Measurements from ENCODE around the gene IL21R.

The IL21R gene

GRCh38 chr16:27362570-27363245 lies 39.3 kb upstream of the IL21R start:
- no peak for TF ChIP-seq CTCF (IDR thresholded peaks at IDR 0.05)
- DNase-seq (ENCODE audit: low spot score), result no peak
- no peak overlapping the region for H3K4me3 ChIP-seq
- H3K27ac ChIP-seq, result no peak overlapping the region

DNA sequence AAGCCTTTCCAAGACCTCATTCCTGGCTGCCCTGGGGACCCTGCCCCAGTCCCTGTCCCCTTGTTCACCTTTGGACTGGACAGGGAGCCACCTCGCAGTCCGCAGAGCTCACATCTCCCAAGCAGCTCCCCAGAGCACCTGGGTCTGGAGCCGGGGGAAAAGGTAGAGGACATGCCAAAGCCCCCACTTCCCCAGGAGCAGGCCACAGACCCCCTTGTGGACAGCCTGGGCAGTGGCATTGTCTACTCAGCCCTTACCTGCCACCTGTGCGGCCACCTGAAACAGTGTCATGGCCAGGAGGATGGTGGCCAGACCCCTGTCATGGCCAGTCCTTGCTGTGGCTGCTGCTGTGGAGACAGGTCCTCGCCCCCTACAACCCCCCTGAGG lies 38.7 kb upstream of the IL21R start:
- Histone ChIP-seq H3K4me3 (no peak overlapping the region), H3K27ac (no peak overlapping the region)
- DNase-seq (ENCODE audit: low spot score), result no peak
- TF ChIP-seq CTCF (IDR thresholded peaks at IDR 0.05), result no peak

DNA sequence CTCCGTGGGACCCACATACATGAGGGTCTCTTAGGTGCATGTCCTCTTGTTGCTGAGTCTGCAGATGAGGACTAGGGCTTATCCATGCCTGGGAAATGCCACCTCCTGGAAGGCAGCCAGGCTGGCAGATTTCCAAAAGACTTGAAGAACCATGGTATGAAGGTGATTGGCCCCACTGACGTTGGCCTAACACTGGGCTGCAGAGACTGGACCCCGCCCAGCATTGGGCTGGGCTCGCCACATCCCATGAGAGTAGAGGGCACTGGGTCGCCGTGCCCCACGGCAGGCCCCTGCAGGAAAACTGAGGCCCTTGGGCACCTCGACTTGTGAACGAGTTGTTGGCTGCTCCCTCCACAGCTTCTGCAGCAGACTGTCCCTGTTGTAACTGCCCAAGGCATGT lies 38.2 kb upstream of the IL21R start:
- H3K27ac ChIP-seq, result peak overlapping the region in 1 of 2 donors; percentile 14
- DNase-seq (ENCODE audit: low spot score), result no peak
- no peak overlapping the region for H3K4me3 ChIP-seq
- TF ChIP-seq CTCF (IDR thresholded peaks at IDR 0.05), result no peak

- Histone ChIP-seq H3K4me3 (no peak overlapping the region), H3K27ac (peak overlapping the region in 1 of 2 donors; percentile 14)
- TF ChIP-seq CTCF (IDR thresholded peaks at IDR 0.05), result no peak
- no peak for DNase-seq (ENCODE audit: low spot score)
These were observed 37.4 kb upstream of the IL21R start for GRCh38 chr16:27364493-27365141.

DNA sequence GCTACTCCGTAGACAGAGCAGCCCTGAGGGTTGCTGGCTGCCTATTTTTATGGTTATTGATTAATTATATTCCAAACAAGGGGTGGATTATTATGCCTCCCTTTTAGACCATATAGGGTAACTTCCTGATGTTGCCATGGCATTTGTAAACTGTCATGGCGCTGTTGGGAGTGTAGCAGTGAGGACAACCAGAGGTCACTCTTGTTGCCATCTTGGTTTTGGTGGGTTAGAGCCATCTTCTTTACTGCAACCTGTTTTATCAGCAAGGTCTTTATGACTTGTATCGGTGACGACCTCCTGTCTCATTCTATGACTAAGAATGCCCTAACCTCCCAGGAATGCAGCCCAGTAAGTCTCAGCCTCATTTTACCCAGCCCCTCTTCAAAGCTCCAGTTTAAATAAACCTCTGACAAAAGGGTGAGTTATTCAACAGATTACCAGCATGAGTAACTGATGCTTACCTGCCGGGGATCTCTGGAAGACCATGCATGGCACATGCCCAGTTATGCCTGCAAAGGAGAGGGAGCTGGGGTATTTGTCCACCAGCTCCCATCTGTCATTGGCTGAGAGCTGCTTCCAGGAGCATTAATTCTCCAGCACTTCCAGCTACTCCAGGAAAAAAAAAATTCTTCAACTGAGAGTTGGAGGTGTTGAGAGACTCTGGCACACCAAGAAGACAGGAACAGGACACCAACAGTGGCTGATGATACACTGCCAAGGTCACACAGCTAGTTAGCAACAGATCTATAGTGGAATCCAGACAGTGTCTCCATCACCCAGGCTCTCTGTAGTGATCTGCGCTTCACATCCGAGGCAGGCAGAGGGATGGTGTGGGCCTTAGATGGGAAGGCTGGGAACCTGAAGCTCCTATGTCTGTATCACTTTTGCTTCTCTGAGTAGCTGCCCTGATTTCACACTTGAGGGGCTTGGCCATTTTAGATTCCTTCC lies 36.6 kb upstream of the IL21R start:
- no peak for DNase-seq (ENCODE audit: low spot score)
- peak overlapping the region in 1 of 2 donors; percentile 13 for H3K27ac ChIP-seq
- H3K4me3 ChIP-seq, result no peak overlapping the region
- no peak for TF ChIP-seq CTCF (IDR thresholded peaks at IDR 0.05)

DNA sequence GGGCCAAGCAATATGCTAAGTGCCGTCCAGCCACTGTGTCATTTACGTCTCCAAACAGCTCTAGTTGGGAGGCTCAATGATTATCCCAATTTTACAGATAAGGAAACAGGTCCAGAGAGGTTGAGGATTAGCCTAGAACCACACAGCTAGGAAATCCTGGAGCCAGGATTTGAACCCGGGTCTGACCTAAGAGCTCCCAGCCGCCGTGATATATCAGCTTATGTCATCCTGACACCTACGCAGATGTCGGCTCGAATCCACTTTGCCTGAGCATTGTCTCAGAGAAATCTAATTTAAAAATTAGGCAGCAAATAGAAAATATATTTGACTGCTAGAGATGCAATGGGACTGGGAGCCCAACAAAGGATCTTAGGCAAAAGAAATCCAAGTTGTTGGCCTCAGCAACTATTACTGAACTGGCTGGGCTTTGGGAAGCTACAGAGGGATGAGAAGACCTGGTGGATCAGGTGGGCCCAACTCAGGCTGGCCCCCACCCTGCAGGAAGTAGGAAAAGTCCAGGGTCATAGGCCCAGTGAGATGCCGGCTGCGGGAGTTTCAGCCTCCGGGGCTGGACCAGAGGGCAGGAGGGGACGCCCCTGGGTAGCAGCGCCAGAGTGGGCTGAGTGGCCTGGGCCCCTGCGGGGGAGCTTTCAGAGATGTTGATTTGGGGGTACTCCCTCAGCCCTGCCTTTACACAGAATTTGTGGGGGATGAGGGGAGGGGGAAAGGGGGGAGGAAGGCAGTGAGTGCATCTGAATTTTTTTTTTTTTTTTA lies 35.1 kb upstream of the IL21R start:
- peak overlapping the region; percentile 64 for H3K4me3 ChIP-seq
- no peak for DNase-seq (ENCODE audit: low spot score)
- H3K27ac ChIP-seq, result peak overlapping the region; percentile 62 to 75
- no peak for TF ChIP-seq CTCF (IDR thresholded peaks at IDR 0.05)
